ENCODE measurements around the gene NKG7.

Gene NKG7

GRCh38 chr19:51391073-51391611 is 18.7 kb upstream of the NKG7 start:
- DNase-seq (ENCODE audit: low spot score), result no peak

- DNase-seq (ENCODE audit: low spot score), result no peak
These were observed 16.7 kb upstream of the NKG7 start for GRCh38 chr19:51389143-51389542.

GRCh38 chr19:51387924-51388389 is 15.5 kb upstream of the NKG7 start, which contains the start of gene LIM2:
Gene LIM2 (minus strand): TSS chr19:51387974. CDS start chr19:51387443, 531 bp downstream.
- DNase-seq (ENCODE audit: low spot score), result no peak

GRCh38 chr19:51386882-51387520 is 14.5 kb upstream of the NKG7 start:
- DNase-seq (ENCODE audit: low spot score), result no peak

GRCh38 chr19:51382004-51382403 is 9.6 kb upstream of the NKG7 start:
- DNase-seq (ENCODE audit: low spot score), result no peak

- DNase-seq (ENCODE audit: low spot score), result no peak
These were observed 7.9 kb upstream of the NKG7 start for GRCh38 chr19:51380379-51380778.

- DNase-seq (ENCODE audit: low spot score), result no peak
These were observed 5.0 kb upstream of the NKG7 start for GRCh38 chr19:51377422-51377821.

- no peak for DNase-seq (ENCODE audit: low spot score)
These were observed 3.2 kb upstream of the NKG7 start for GRCh38 chr19:51375504-51376221.

GRCh38 chr19:51372021-51372648 is 319 bp downstream of the NKG7 start:
- DNase-seq (ENCODE audit: low spot score), result no peak

GRCh38 chr19:51371186-51371690 is 1.2 kb downstream of the NKG7 start:
- DNase-seq (ENCODE audit: low spot score), result no peak

- DNase-seq (ENCODE audit: low spot score), result no peak
These were observed 2.2 kb downstream of the NKG7 start for GRCh38 chr19:51370230-51370629.

GRCh38 chr19:51368366-51369282 is 3.8 kb downstream of the NKG7 start, which contains the start of gene CLDND2:
Gene CLDND2 (minus strand): TSS chr19:51369003. CDS start chr19:51368577, 426 bp downstream.
- DNase-seq (ENCODE audit: low spot score), result peak; percentile 43

- DNase-seq (ENCODE audit: low spot score), result peak; percentile 98
These were observed 4.7 kb downstream of the NKG7 start for GRCh38 chr19:51367565-51368365.

- no peak for DNase-seq (ENCODE audit: low spot score)
These were observed 5.2 kb downstream of the NKG7 start for GRCh38 chr19:51367255-51367564.

- DNase-seq (ENCODE audit: low spot score), result peak; percentile 94
These were observed 5.8 kb downstream of the NKG7 start for GRCh38 chr19:51366389-51367254.

GRCh38 chr19:51365965-51366388 is 6.5 kb downstream of the NKG7 start, which contains the start of gene ETFB:
Gene ETFB (minus strand): TSS chr19:51366388. CDS start chr19:51366326, 62 bp downstream.
- DNase-seq (ENCODE audit: low spot score), result no peak

- DNase-seq (ENCODE audit: low spot score), result peak; percentile 22
These were observed 7.1 kb downstream of the NKG7 start for GRCh38 chr19:51365211-51365964.

GRCh38 chr19:51364200-51365106 is 8.0 kb downstream of the NKG7 start:
- DNase-seq (ENCODE audit: low spot score), result no peak
